Measurements from ENCODE around the gene CYP2W1.
"Not testable (repeated sequence)": the region's sequence is repeated elsewhere in the genome, so short reads cannot be mapped to it uniquely, and the experiment has no call there.

Gene CYP2W1

GRCh38 chr7:996079-996872, 13.3 kb downstream of the CYP2W1 start:
- no peak for DNase-seq (ENCODE audit: extremely low read depth in 1 of 2, low read depth in 1 of 2)

GRCh38 chr7:997404-998395, 14.7 kb downstream of the CYP2W1 start:
- DNase-seq (ENCODE audit: extremely low read depth in 1 of 2, low read depth in 1 of 2), result no peak

GRCh38 chr7:999149-999879, 16.3 kb downstream of the CYP2W1 start:
- no peak for DNase-seq (ENCODE audit: extremely low read depth in 1 of 2, low read depth in 1 of 2)

- DNase-seq (ENCODE audit: extremely low read depth in 1 of 2, low read depth in 1 of 2), result no peak
These were observed 17.3 kb downstream of the CYP2W1 start for GRCh38 chr7:999941-1000935.

- DNase-seq (ENCODE audit: extremely low read depth in 1 of 2, low read depth in 1 of 2), result not testable (repeated sequence)
These were observed 18.2 kb downstream of the CYP2W1 start for GRCh38 chr7:1001069-1001770.

- not testable (repeated sequence) for DNase-seq (ENCODE audit: extremely low read depth in 1 of 2, low read depth in 1 of 2)
These were observed 19.0 kb downstream of the CYP2W1 start for GRCh38 chr7:1002026-1002425.

GRCh38 chr7:1002445-1002844, 19.5 kb downstream of the CYP2W1 start:
- DNase-seq (ENCODE audit: extremely low read depth in 1 of 2, low read depth in 1 of 2), result not testable (repeated sequence)

- no peak for DNase-seq (ENCODE audit: extremely low read depth in 1 of 2, low read depth in 1 of 2)
These were observed 21.3 kb downstream of the CYP2W1 start for GRCh38 chr7:1004018-1004852.

- DNase-seq (ENCODE audit: extremely low read depth in 1 of 2, low read depth in 1 of 2), result no peak
These were observed 22.3 kb downstream of the CYP2W1 start for GRCh38 chr7:1005303-1005702.

GRCh38 chr7:1007901-1008300, 24.9 kb downstream of the CYP2W1 start:
- DNase-seq (ENCODE audit: extremely low read depth in 1 of 2, low read depth in 1 of 2), result no peak

- no peak for DNase-seq (ENCODE audit: extremely low read depth in 1 of 2, low read depth in 1 of 2)
These were observed 25.9 kb downstream of the CYP2W1 start for GRCh38 chr7:1008733-1009363.

GRCh38 chr7:1009747-1010146, 26.8 kb downstream of the CYP2W1 start:
- DNase-seq (ENCODE audit: extremely low read depth in 1 of 2, low read depth in 1 of 2), result no peak

GRCh38 chr7:1010226-1010625, 27.2 kb downstream of the CYP2W1 start:
- DNase-seq (ENCODE audit: extremely low read depth in 1 of 2, low read depth in 1 of 2), result no peak

- no peak for DNase-seq (ENCODE audit: extremely low read depth in 1 of 2, low read depth in 1 of 2)
These were observed 28.5 kb downstream of the CYP2W1 start for GRCh38 chr7:1011297-1012003.

GRCh38 chr7:1012004-1012715, 29.2 kb downstream of the CYP2W1 start:
- no peak for DNase-seq (ENCODE audit: extremely low read depth in 1 of 2, low read depth in 1 of 2)

GRCh38 chr7:1012716-1013095, 29.7 kb downstream of the CYP2W1 start:
- DNase-seq (ENCODE audit: extremely low read depth in 1 of 2, low read depth in 1 of 2), result no peak

- no peak for DNase-seq (ENCODE audit: extremely low read depth in 1 of 2, low read depth in 1 of 2)
These were observed 30.6 kb downstream of the CYP2W1 start for GRCh38 chr7:1013581-1013980.
